Ammon's horn (tissue), 1 donor: ENCODE results near the gene PSMD11.

Experiments
- DNase-seq: peaks from one replicate; pipeline ENCODE4 v3.0.0-alpha.2; 2016; ENCODE audit warnings: low spot score

The PSMD11 gene

GRCh38 chr17:32464374-32464773 lies 20.1 kb downstream of the PSMD11 start:
- DNase-seq, result no peak

GRCh38 chr17:32467949-32468348 lies 23.6 kb downstream of the PSMD11 start:
- no peak for DNase-seq

- DNase-seq, result no peak
Observed at GRCh38 chr17:32470405-32471167, 26.3 kb downstream of the PSMD11 start.

- no peak for DNase-seq
Observed at GRCh38 chr17:32471652-32472051, 27.3 kb downstream of the PSMD11 start.

- DNase-seq, result no peak
Observed at GRCh38 chr17:32475258-32475657, 30.9 kb downstream of the PSMD11 start.

GRCh38 chr17:32477220-32477619 lies 32.9 kb downstream of the PSMD11 start:
- DNase-seq, result no peak

GRCh38 chr17:32479074-32479617 lies 34.8 kb downstream of the PSMD11 start:
- no peak for DNase-seq

GRCh38 chr17:32481193-32481592 lies 36.9 kb downstream of the PSMD11 start:
- DNase-seq, result no peak

- peak; percentile 33 for DNase-seq
Observed at GRCh38 chr17:32482568-32483320, 38.4 kb downstream of the PSMD11 start.

- DNase-seq, result peak; percentile 96
Observed at GRCh38 chr17:32483451-32484019, 39.2 kb downstream of the PSMD11 start.

GRCh38 chr17:32484041-32484461 lies 39.7 kb downstream of the PSMD11 start:
- DNase-seq, result peak; percentile 25

GRCh38 chr17:32484628-32485027 lies 40.3 kb downstream of the PSMD11 start:
- DNase-seq, result no peak

- DNase-seq, result no peak
Observed at GRCh38 chr17:32485261-32486110, 41.2 kb downstream of the PSMD11 start.

GRCh38 chr17:32486111-32486700 lies 41.9 kb downstream of the PSMD11 start:
- peak; percentile 91 for DNase-seq

- peak; percentile 75 for DNase-seq
Observed at GRCh38 chr17:32486701-32487472, 42.6 kb downstream of the PSMD11 start, which contains the start of gene CDK5R1. Gene CDK5R1, plus strand, starts transcription at chr17:32486993. Its CDS starts 628 bp downstream, at chr17:32487621.

- no peak for DNase-seq
Observed at GRCh38 chr17:32487473-32488176, 43.3 kb downstream of the PSMD11 start.

- DNase-seq, result no peak
Observed at GRCh38 chr17:32488177-32488542, 43.9 kb downstream of the PSMD11 start.

GRCh38 chr17:32488604-32489180 lies 44.4 kb downstream of the PSMD11 start:
- no peak for DNase-seq

GRCh38 chr17:32489320-32490100 lies 45.2 kb downstream of the PSMD11 start:
- no peak for DNase-seq
